Ovary (tissue), 3 donors: ENCODE measurements around the gene PLA1A.

Experiments used
- CTCF ChIP-seq, 3 donors: fragments of 450-650 bp in 2 of 3; fragments of 200-600 bp in 1 of 3; IDR thresholded peaks; one replicate each; pipeline versions ENCODE4 v1.5.1 to v1.8.0; 2016 to 2022; ENCODE audit warnings: antibody characterized with exemption in 3 of 3, mild to moderate bottlenecking in 1 of 3
- POLR2A ChIP-seq: fragments of 450-650 bp; IDR thresholded peaks from one replicate; pipeline ENCODE4 v1.6.1; 2017; ENCODE audit warnings: antibody characterized with exemption, mild to moderate bottlenecking, moderate library complexity
- donor health status: DM: no; HTN: no; CAD: no.

GRCh38 chr3:119647171-119647570, 49.5 kb downstream of the PLA1A start:
- TF ChIP-seq POLR2A (no peak), CTCF (IDR thresholded peaks at IDR 0.05) (no peak)
